Fibroblast of skin of scalp (primary cell): ENCODE results near the gene WNT11.

ENCODE experiments used
- DNase-seq: peaks from one replicate; pipeline ENCODE4 v3.0.0-alpha.2; 2013

The WNT11 gene

DNA sequence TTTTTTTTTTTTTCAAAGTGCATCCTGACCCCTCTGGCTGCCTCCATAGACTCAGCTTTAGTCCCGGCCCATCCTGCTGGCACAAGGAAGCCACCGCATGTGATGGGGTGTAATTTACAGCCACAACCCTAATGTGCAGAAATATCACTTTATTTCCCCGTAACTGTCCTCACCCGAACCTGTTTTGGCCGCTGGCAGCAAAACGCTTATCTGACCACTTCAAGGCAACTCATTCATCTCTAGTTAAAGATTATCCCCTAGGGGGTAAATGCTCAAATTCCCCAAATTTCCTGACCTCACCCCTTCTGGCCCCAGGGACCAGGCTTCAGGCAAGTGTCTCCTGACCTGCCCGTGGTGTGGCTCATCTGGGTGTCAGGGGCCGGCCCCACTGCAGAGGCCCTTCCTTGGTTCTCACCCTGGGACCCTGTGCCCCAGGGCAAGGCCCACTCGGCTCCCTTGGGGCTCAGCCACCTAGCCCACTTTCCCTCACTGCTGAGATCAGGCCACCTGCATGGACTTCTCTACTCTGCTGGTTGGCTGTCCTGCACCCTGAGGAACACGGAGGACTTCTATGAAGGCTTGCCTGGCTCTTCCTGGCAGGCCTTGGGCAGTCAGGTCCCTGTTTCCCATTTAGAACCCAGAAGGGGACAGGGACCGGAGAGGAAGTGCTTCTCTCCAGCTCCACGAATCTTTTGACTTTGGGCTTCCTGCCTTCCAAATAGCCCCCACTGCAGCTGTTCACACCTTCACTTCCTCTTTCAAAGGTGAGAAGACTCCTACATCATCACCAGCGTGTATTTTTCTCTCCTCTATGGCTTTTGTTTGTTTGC, 53.3 kb downstream of the WNT11 start:
- no peak for DNase-seq

- peak; percentile 78 for DNase-seq
Observed at GRCh38 chr11:76152086-76152681, 54.1 kb downstream of the WNT11 start.

GRCh38 chr11:76151556-76152085, 54.7 kb downstream of the WNT11 start:
- DNase-seq: no peak

DNA sequence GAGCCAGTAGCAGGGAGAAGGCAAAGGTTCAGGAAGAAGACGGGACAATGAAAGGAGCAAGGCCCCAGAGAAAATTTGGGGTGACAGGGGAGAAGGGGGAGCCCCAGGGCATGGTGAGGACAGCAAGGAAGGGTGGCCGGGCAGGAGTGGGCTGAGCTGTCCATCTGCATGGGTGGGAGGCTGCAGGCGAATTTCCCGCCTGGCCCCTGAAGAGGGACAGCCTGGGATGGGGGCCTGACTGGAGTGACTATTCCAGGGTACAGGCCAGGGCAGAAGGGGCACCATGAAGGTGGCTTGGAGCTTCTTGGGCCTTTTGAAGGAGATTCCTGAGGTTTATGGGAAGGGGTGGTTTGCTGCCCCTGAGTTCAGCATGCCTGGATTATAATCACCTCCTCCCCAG, 56.2 kb downstream of the WNT11 start:
- no peak for DNase-seq

DNA sequence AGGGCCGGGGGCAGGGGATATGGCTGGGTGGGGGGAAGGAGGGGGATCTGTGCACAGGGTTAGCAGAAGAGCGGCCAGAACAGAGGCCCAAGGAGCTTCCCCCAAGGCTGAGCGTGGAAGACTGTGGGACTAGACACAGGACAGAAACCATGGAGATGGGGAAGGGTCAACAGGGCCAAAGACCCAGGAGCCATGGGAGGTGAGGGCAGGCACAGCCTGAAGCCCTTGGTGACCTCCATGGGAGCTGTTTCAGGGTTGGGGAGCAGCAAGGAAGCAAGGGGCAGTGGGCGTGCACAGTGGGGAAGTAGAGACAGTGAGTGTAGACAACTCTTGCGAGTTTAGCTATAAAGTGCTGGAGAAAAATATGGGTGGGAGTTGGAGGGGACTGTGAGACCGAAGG, 56.6 kb downstream of the WNT11 start:
- no peak for DNase-seq

DNA sequence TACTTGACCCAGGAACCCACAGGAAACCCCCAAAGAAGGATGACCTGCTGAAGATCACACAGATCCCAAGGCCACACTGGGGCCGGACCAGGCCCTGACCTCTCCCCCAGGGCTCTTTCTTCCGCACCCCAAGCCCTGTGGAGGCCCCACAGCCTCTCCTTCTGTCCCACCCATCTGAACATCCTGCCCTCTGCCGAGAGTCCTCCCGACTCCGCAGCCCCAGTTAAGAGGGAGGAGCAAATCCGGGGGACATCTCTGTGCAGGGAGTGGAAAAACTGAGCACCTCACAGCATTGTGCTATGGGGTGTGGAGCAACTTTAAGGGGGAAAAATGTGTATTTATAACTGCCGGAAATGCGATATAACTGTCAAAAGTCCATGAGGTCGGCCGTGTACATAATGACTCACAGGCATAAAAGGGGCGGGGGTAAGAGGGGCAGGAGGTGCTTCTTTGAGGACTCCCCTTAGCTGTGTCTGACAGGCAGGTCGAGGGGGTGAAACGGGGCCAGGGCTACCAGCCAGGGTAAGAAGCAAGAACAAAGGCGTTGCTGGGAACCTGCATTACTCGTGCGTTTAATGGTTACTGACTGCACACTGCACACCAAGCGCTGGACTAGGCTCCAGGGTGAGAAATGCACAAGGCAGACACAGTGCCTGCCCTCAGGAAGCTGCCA, 57.2 kb downstream of the WNT11 start:
- no peak for DNase-seq

DNA sequence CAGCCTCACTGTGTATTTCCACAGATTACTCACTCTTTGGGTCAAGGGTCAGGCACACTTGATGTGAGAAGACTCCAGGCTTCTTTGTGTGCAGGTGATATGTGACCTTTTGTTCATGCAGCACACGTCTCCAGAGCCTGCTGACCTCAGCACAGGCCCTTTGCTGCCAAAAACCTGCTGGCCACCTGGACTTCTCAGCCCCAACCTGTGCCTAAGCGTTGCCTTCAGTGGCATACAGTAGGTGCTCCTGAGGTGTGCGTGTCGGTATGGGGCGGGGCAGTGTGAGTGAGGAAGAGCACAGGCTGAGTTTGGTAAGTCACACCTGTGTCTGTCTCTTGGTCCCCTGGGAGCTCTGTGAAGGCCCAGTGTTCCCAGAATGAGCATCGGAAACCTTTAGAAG, 58.1 kb downstream of the WNT11 start:
- DNase-seq: no peak

GRCh38 chr11:76147106-76147740, 59.1 kb downstream of the WNT11 start:
- DNase-seq: no peak

DNA sequence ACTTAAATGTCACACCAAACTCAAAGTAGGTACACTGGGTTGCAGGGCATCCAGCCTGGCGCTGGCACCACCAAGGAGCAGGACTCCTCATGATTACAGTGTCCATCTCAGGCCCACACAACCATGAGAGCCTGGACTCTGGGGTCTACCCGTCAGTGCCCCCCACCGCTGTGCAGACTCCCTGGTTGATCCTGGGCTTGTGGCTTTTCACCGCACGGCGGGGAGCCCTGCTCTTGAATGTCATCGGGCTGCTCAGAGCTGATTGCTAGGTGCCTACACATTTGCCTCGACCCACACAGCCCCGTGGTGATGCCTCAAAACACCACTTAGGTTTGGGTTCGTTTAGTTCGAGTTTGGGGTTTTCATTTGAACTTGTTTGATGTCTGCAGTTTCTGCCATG, 63.0 kb downstream of the WNT11 start:
- no peak for DNase-seq

DNA sequence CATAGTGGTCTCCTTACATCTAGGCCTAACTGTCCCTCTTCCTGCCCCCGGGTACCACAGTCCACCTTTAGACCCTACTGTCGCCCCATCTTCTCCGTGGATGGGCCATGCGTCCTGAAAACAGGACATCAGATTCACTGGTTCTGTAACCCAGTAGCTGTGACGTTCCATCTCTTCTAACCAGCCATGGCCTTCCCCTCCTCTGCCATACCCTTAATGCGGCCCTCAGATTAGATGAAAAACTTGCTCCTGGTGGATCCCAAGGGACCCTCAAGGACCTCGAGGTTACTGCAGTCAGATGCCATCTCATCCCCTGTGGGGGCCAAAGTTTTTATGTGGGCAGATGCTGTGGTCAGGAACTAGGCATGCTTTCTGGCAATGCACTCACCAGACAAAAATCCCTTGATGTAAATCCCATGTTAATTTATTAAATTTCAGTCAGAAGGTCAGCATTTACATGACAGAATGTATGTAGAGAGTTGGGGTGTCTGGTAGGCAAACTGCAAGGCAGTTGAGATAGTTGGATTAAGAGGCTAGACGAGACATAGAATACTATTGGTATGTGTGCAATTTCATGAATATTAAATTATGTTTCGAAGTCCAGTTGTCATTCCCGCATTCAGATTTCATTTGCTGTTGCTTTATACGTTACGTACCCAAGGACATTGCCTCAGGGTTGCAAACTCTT, 64.3 kb downstream of the WNT11 start:
- DNase-seq: peak; percentile 36

DNA sequence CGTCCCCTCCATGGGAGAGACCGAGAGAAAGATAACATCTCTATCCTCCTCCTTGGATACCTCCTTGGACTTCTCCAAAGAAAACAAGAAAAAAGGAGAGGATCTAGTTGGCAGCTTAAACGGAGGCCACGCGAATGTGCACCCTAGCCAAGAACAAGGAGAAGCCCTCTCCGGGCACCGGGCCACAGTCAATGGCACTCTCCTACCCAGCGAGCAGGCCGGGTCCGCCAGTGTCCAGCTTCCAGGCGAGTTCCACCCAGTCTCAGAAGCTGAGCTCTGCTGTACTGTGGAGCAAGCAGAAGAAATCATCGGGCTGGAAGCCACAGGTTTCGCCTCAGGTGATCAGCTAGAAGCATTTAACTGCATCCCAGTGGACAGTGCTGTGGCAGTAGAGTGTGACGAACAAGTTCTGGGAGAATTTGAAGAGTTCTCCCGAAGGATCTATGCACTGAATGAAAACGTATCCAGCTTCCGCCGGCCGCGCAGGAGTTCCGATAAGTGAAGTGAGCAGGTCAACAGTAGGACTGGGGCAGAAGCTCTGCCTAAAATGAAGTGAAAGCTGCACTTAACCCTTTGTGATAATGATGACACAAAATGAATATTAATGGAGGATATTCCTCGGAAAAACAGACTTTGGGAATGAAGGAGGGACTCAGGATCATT, 65.3 kb downstream of the WNT11 start:
- DNase-seq: no peak

DNA sequence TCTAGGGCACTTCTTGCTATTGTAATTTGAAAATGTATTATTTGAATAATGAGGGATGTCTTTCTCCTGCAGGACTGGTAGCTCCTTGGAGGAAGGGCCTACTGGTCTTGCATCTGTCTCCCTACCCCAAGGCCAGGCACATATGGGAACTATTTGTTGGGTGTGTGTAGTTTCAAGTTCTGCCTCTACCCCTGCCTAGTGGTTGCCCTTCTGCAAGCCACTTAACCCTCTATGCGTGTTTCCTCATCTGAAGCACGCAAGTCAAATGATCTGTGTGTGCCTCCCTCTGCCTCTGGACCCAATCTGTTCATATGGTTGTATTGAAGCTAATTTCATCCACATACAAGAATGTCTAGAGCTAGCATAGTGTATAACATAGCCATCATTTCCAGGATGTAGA, 67.0 kb downstream of the WNT11 start:
- no peak for DNase-seq
